Stimulated activated CD4-positive, alpha-beta T cell treated with anti-CD3 and anti-CD28 coated beads, Interleukin-1b, Interleukin-23, amount 100 ng/mL, for 4 hours (primary cell): ENCODE data around the gene GUCY1A2.

ENCODE experiments used
- DNase-seq, 2 donors: peaks; one replicate each; pipeline ENCODE4 v3.0.0-alpha.2; 2020; ENCODE audit warnings: low read depth in 2 of 2

GUCY1A2 gene

GRCh38 chr11:106733635-106734034 lies 284.6 kb downstream of the GUCY1A2 start:
- no peak for DNase-seq

- no peak for DNase-seq
These were observed 289.4 kb downstream of the GUCY1A2 start for GRCh38 chr11:106728859-106729258.

GRCh38 chr11:106728379-106728778 lies 289.9 kb downstream of the GUCY1A2 start:
- no peak for DNase-seq

- no peak for DNase-seq
These were observed 291.0 kb downstream of the GUCY1A2 start for GRCh38 chr11:106727256-106727655.

GRCh38 chr11:106724293-106724892 lies 293.9 kb downstream of the GUCY1A2 start:
- DNase-seq = no peak

GRCh38 chr11:106723071-106723470 lies 295.2 kb downstream of the GUCY1A2 start:
- DNase-seq = no peak

GRCh38 chr11:106717222-106717621 lies 301.1 kb downstream of the GUCY1A2 start:
- DNase-seq = no peak

- DNase-seq = no peak
These were observed 304.1 kb downstream of the GUCY1A2 start for GRCh38 chr11:106714199-106714598.

GRCh38 chr11:106708348-106708747 lies 309.9 kb downstream of the GUCY1A2 start:
- no peak for DNase-seq

- no peak for DNase-seq
These were observed 311.9 kb downstream of the GUCY1A2 start for GRCh38 chr11:106706355-106706754.

GRCh38 chr11:106702805-106703204 lies 315.5 kb downstream of the GUCY1A2 start:
- no peak for DNase-seq

- no peak for DNase-seq
These were observed 321.2 kb downstream of the GUCY1A2 start for GRCh38 chr11:106697058-106697457.

- DNase-seq = no peak
These were observed 322.8 kb downstream of the GUCY1A2 start for GRCh38 chr11:106695506-106695905.

GRCh38 chr11:106694501-106694900 lies 323.8 kb downstream of the GUCY1A2 start:
- no peak for DNase-seq

GRCh38 chr11:106691807-106692365 lies 326.4 kb downstream of the GUCY1A2 start:
- no peak for DNase-seq

GRCh38 chr11:106690923-106691322 lies 327.4 kb downstream of the GUCY1A2 start:
- DNase-seq = no peak

- no peak for DNase-seq
These were observed 333.3 kb downstream of the GUCY1A2 start for GRCh38 chr11:106684944-106685343.

- DNase-seq = no peak
These were observed 334.8 kb downstream of the GUCY1A2 start for GRCh38 chr11:106683435-106683834.

- DNase-seq = no peak
These were observed 336.8 kb downstream of the GUCY1A2 start for GRCh38 chr11:106681435-106681834.

GRCh38 chr11:106679581-106679980 lies 338.7 kb downstream of the GUCY1A2 start:
- no peak for DNase-seq

- DNase-seq = no peak
These were observed 339.1 kb downstream of the GUCY1A2 start for GRCh38 chr11:106679181-106679580.

- DNase-seq = no peak
These were observed 348.2 kb downstream of the GUCY1A2 start for GRCh38 chr11:106670069-106670468.

GRCh38 chr11:106668147-106668546 lies 350.1 kb downstream of the GUCY1A2 start:
- DNase-seq = no peak

- DNase-seq = no peak
These were observed 361.6 kb downstream of the GUCY1A2 start for GRCh38 chr11:106656646-106657045.
